ENCODE data around the gene CEP104.

The CEP104 gene

GRCh38 chr1:3762151-3762872 is 94.7 kb downstream of the CEP104 start:
- DNase-seq (ENCODE audit: low spot score): no peak
